Measurements from ENCODE around the gene TOX2. TPM values are rescaled to one million over a fixed set of nuclear protein-coding genes. Genes with fewer than 3 reads are reported as not detected.
A peak's percentile ranks its signal among the peaks of the same experiment; 100 is the strongest.

Gene TOX2
- total and polyA plus RNA-seq, 2 of the 8 experiments (the other 6 are each of a cell fraction or from before 2014, with no cell fraction given) = 1.8 to 3.4 TPM

DNA sequence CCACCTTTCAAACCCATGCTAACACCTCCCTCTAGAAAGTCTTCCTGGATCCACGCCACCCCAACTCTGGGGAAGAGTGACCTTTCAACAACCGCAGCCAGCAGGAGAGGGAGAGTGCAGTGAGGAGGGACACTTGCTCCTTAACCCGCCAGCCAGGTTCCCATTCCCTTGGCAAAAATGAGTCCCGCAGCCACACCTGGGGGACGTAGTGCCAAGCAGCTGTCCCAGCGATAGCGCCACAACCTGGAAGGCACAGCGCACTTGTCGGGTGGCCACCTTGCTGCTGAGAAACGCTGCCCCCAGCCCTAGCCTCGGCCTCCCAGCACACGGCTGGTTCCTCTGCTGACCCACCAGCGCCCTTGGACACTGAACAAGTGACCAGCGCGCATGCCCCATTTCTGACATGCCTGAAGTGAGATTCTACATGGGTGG lies 153.0 kb downstream of the TOX2 start:
- Histone ChIP-seq H2BK20ac (ENCODE audit: low read length) (no peak overlapping the region), H2AK5ac (ENCODE audit: low read depth, low read length) (no peak overlapping the region), H3K36me3 (ENCODE audit: control insufficient read depth in 2 of 4, insufficient read depth in 4 of 4, low read length in 3 of 4) (no peaks in the 10 kb centered on the region), H2AFZ (ENCODE audit: low read length) (no peak overlapping the region), H3K9ac (replicated peaks in 1 of 4; ENCODE audit: extremely low read depth in 1 of 4, low read depth in 3 of 4, low read length in 3 of 4) (no peak overlapping the region), H3K23me2 (ENCODE audit: low read depth, low read length) (no peaks in the 10 kb centered on the region), H3K79me1 (ENCODE audit: low read depth, low read length) (no peaks in the 10 kb centered on the region), H3K4ac (replicated peaks; ENCODE audit: insufficient read length, low read depth, low read length) (no peak overlapping the region), H2BK120ac (replicated peaks; ENCODE audit: low read depth, low read length) (peak overlapping the region; percentile 22), H3K27ac (ENCODE audit: low read depth, low read length) (no peak overlapping the region), H2BK15ac (ENCODE audit: low read length) (no peak overlapping the region), H3K4me3 (ENCODE audit: extremely low read depth in 1 of 4, insufficient read depth in 2 of 4, low read depth in 3 of 4, low read length in 4 of 4) (no peak overlapping the region), H3K27me3 (replicated peaks in 1 of 4; ENCODE audit: control insufficient read depth in 3 of 4, extremely low read depth in 1 of 4, insufficient read depth in 3 of 4, low read length in 3 of 4) (no peaks in the 10 kb centered on the region; a peak in 1 of 7 replicates), H3K14ac (ENCODE audit: insufficient read length) (no peak overlapping the region), H2BK5ac (ENCODE audit: low read depth, low read length) (no peak overlapping the region), H4K5ac (ENCODE audit: insufficient read length, low read depth, low read length) (no peak overlapping the region), H4K8ac (ENCODE audit: extremely low read depth, insufficient read depth, low read length) (no peak overlapping the region; the same call in 1 of the 2 replicates), H2BK12ac (ENCODE audit: low read depth, low read length) (peak overlapping the region; percentile 39; the same call in 1 of the 2 replicates), H3K9me3 (ENCODE audit: insufficient read depth in 2 of 2, low read depth in 1 of 2, low read length in 1 of 2) (no peaks in the 10 kb centered on the region), H3K18ac (ENCODE audit: extremely low read depth, low read length) (peak overlapping the region; percentile 6; the same call in 1 of the 2 replicates), H4K20me1 (replicated peaks in 1 of 2; ENCODE audit: control insufficient read depth in 1 of 2, insufficient read depth in 2 of 2, low read length in 2 of 2) (no peaks in the 10 kb centered on the region), H3K4me1 (replicated peaks in 1 of 4; ENCODE audit: control insufficient read depth in 3 of 4, insufficient read depth in 4 of 4, low read length in 3 of 4) (peaks cover 0 to 4% (median 1%) of the 10 kb centered on the region in 4 experiments; a peak in 3 of 7 replicates), H3K56ac (replicated peaks; ENCODE audit: insufficient read length, low read depth, low read length) (no peak overlapping the region), H3K4me2 (ENCODE audit: insufficient read depth in 1 of 2, low read depth in 2 of 2, low read length in 2 of 2) (no peak overlapping the region), H3K23ac (ENCODE audit: insufficient read length) (no peak overlapping the region), H3K79me2 (ENCODE audit: control insufficient read depth in 1 of 2, insufficient read depth in 2 of 2, low read length in 2 of 2) (no peaks in the 10 kb centered on the region), H4K91ac (replicated peaks; ENCODE audit: insufficient read length, low read length) (no peak overlapping the region)
- peak in 1 of 2 experiments; percentile 38 for DNase-seq (ENCODE audit: low read depth in 1 of 2, low spot score in 2 of 2)
- ChIA-PET CTCF (ENCODE audit: partially characterized antibody) (interaction anchor here (0.6 to 2.4 kb wide), 3 partner anchors 9 to 17 kb away, joined by 5 to 13 read pairs (median 5); no protein-coding TSS in a partner anchor), POLR2A (ENCODE audit: partially characterized antibody) (interaction anchor here (0.6 kb wide), 2 partner anchors 183 to 347 kb away, joined by 3 read pairs; no protein-coding TSS in a partner anchor)
- 91% methylated on average over 15 of the region's 15 CpGs; no CpG with 5 or more reads in 1 of the 2 experiments for WGBS, 2 experiments (ENCODE audit: extremely low coverage in 1 of 2, insufficient coverage in 1 of 2, insufficient read length in 1 of 2, insufficient replicate concordance in 2 of 2, low coverage in 1 of 2, low lambda C conversion rate in 2 of 2, missing lambda C conversion rate in 1 of 2)
- no peak for FAIRE-seq
- no peak for TF ChIP-seq POLR2AphosphoS5 (IDR thresholded peaks at IDR 0.05; ENCODE audit: low read depth, low read length)
- no peak for TF ChIP-seq HDAC2 (IDR thresholded peaks at IDR 0.05; ENCODE audit: borderline replicate concordance in 1 of 2, low read depth in 2 of 2, low read length in 2 of 2)
- TF ChIP-seq POLR2A (IDR thresholded peaks at IDR 0.05; ENCODE audit: control extremely low read depth in 1 of 2, low read depth in 2 of 2, low read length in 2 of 2) = no peak
- TF ChIP-seq RFX5 (IDR thresholded peaks at IDR 0.05; ENCODE audit: borderline replicate concordance, low read depth, low read length) = no peak
- no peak for TF ChIP-seq EP300 (IDR thresholded peaks at IDR 0.05; ENCODE audit: borderline replicate concordance in 1 of 2, low read depth in 2 of 2, low read length in 2 of 2)
- no peak for TF ChIP-seq ASH2L (IDR thresholded peaks at IDR 0.05; ENCODE audit: low read length)
- TF ChIP-seq, protein P1, sequence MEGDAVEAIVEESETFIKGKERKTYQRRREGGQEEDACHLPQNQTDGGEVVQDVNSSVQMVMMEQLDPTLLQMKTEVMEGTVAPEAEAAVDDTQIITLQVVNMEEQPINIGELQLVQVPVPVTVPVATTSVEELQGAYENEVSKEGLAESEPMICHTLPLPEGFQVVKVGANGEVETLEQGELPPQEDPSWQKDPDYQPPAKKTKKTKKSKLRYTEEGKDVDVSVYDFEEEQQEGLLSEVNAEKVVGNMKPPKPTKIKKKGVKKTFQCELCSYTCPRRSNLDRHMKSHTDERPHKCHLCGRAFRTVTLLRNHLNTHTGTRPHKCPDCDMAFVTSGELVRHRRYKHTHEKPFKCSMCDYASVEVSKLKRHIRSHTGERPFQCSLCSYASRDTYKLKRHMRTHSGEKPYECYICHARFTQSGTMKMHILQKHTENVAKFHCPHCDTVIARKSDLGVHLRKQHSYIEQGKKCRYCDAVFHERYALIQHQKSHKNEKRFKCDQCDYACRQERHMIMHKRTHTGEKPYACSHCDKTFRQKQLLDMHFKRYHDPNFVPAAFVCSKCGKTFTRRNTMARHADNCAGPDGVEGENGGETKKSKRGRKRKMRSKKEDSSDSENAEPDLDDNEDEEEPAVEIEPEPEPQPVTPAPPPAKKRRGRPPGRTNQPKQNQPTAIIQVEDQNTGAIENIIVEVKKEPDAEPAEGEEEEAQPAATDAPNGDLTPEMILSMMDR (IDR thresholded peaks at IDR 0.05; ENCODE audit: control extremely low read depth in 1 of 3, insufficient read depth in 1 of 3, low read depth in 1 of 3, low read length in 3 of 3) = no peak
- TF ChIP-seq POU5F1 (IDR thresholded peaks at IDR 0.05; ENCODE audit: low read depth, low read length) = no peak
- TF ChIP-seq ZNF274 (IDR thresholded peaks at IDR 0.05; ENCODE audit: borderline replicate concordance, extremely low read depth, low read length) = no peak
- TF ChIP-seq, protein P2, sequence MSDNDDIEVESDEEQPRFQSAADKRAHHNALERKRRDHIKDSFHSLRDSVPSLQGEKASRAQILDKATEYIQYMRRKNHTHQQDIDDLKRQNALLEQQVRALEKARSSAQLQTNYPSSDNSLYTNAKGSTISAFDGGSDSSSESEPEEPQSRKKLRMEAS (IDR thresholded peaks at IDR 0.05) = no peak

Measured in H1 (cell line).